ENCODE data around the gene LMNTD1.

GRCh38 chr12:25598956-25599355, 45.9 kb upstream of the LMNTD1 start:
- TF ChIP-seq CTCF (IDR thresholded peaks at IDR 0.05; ENCODE audit: insufficient read depth, low read length, poor library complexity, severe bottlenecking) (no peak), EZH2phosphoT487 (conservative IDR thresholded peaks at IDR 0.05; ENCODE audit: low read length) (no peak)
